Measurements from ENCODE around the gene GGA1. TPM values are rescaled to one million over a fixed set of nuclear protein-coding genes. Genes with fewer than 3 reads are reported as not detected.

GGA1 gene, protein sequence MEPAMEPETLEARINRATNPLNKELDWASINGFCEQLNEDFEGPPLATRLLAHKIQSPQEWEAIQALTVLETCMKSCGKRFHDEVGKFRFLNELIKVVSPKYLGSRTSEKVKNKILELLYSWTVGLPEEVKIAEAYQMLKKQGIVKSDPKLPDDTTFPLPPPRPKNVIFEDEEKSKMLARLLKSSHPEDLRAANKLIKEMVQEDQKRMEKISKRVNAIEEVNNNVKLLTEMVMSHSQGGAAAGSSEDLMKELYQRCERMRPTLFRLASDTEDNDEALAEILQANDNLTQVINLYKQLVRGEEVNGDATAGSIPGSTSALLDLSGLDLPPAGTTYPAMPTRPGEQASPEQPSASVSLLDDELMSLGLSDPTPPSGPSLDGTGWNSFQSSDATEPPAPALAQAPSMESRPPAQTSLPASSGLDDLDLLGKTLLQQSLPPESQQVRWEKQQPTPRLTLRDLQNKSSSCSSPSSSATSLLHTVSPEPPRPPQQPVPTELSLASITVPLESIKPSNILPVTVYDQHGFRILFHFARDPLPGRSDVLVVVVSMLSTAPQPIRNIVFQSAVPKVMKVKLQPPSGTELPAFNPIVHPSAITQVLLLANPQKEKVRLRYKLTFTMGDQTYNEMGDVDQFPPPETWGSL
- total RNA-seq = 51.7 and 57.5 TPM in 2 replicates

DNA sequence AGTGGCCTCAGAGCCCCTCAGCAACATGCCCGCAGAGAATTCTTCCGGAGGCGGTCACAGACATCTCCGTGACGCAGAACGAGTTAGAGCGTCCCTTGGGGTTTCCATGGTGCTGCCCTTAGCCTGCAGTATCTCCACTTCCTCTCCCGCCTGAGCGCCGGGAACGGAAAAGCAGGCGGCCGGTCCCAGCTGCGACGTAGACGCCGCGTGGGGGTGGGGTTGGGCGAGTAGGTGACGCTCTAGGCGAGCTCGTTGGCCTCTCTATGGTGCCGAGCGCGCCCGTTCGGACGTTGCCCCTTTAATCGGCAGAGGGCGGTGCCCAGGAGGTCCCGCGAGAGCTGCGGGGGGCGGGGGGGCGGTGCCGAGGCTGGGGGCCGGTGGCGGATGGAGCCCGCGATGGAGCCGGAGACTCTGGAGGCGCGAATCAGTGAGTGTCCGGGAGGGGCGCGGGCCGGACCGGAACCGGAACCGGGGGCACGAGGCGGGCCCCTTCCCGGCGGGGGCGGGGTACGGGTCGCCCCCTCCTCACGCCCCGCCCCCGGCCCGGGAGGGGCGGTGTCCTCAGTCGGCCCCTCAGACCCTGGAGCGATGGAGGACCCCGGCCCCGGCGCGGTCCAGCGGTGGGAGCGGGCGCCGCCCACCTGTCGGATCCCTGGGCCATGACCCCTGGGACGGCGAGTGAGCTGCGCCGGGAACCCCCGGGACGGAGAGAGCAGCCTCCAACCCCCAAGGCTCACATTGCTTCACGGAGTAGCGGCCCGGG is at the start of gene GGA1:
Gene GGA1 (plus strand): TSS at position 358 of the 763 bp plus-strand sequence. CDS start 27 bp downstream, at position 385.
- peak; percentile 90 for DNase-seq (ENCODE audit: extremely low read depth, low read depth, low spot score)

GRCh38 chr22:37559521-37559900 is 49.1 kb upstream of the GGA1 start:
- DNase-seq (ENCODE audit: extremely low read depth, low read depth, low spot score) = no peak

DNA sequence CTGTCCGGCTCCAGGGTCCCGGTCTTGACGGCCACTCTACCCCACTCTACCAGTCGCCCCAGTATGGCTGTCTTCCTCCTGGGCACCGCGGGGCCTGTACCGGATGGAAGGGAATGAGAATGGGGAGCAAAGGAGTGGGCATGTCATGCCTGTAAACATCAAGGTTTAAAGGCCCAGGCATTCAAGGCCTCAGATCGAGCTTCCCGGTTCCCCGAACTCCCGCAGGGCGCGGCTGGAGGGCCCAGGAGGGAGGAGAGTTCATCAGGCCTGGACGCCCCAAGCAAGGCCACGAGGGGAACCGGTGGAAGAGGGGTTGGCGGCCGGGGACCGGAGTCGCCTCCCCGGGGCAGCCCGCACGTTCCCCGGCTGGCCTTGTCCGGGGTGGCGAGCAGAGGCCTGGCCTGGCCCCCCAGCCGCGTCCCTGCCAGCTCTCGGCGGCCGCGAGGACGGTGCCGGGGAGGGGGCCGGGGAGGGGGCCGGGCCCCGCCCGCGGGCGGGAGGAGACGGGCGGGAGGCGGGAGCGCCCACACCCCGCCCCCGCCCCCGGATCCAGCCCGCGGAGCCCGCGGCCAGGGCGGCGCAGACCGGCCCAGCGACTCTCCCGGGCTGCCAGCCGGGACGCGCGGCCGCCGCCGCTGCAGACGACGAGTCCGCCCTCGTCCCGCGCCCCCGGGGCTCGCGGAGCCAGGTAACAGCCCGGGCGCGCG is 48.6 kb upstream of the GGA1 start, which contains the start of gene CDC42EP1:
Gene CDC42EP1 (plus strand): TSS at position 580 of the 707 bp plus-strand sequence. CDS start 5,870 bp downstream, outside the sequence.
- DNase-seq (ENCODE audit: extremely low read depth, low read depth, low spot score) = no peak

DNA sequence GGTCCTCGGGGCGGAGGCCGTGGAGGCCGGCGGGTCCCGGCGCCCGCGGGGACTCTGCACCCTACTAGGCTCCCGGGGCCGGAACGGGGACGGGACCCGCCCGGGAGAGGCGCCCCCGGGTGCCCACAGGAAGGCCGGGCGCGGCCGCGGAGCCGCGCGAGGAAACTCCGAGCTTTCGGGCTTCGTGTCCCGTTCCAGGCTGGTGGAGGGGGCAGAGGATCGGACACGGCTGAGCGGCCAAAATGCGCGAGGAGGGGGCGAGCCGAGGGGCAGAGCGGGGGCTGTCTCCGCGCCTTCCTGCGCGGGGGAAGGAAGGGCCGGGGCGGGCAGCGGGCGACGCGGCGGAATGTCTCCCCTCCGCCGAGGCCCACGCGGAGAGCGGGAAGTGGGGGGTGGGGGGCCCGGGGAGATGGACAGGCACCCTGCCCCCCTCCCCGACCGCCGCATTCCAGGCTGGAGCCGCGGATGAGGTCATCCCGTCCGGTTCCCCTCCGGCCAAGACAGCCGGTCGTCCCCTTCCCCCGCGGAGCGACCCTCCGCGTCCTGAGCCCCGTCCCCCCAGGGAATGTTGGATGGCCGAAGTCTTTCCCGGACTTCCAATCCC is 47.9 kb upstream of the GGA1 start:
- DNase-seq (ENCODE audit: extremely low read depth, low read depth, low spot score) = no peak

DNA sequence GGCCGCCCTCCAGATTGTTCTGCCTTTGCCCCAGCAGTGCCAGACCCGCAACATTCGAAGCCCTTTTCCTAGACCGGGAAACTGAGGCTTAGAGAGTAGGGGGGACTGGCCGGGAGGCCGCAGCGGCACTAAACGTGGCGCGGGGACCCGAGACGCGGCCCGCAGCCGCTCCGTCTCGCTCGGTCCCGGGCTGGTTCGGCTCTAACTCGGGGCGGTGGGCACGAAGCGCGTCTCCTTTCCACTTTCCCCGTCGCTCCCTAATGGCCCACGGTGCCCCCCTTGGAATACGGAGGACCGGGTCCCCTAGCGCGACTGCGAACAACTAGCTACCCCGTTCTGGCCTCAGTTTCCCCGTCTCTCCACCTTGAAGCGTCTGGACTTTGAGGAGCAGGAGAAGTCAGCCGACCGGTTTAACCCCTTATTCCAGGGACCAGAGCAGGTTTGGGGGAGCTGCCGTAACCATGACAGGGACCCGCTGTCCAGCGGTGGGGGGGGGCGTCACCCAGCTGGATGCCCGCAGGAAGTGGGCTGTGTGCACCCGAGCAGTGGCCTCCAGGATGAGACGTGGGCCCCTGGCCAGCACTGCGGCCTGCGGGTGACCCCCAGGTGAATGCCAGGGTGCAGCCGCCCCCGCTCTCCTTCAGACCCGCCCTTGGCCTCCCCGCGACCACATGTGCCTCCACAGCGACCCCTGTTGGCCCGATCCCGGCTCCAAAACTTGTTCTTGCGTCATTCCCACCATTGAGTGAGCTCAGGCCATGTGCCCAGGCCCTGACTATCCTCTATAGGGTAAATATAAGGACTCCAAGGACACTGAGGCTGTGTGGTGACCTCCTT is 47.2 kb upstream of the GGA1 start:
- no peak for DNase-seq (ENCODE audit: extremely low read depth, low read depth, low spot score)

- no peak for DNase-seq (ENCODE audit: extremely low read depth, low read depth, low spot score)
These were observed 46.4 kb upstream of the GGA1 start for GRCh38 chr22:37562049-37562875.

GRCh38 chr22:37563153-37564081 is 45.2 kb upstream of the GGA1 start:
- DNase-seq (ENCODE audit: extremely low read depth, low read depth, low spot score) = no peak

GRCh38 chr22:37564111-37564711 is 44.4 kb upstream of the GGA1 start:
- no peak for DNase-seq (ENCODE audit: extremely low read depth, low read depth, low spot score)

DNA sequence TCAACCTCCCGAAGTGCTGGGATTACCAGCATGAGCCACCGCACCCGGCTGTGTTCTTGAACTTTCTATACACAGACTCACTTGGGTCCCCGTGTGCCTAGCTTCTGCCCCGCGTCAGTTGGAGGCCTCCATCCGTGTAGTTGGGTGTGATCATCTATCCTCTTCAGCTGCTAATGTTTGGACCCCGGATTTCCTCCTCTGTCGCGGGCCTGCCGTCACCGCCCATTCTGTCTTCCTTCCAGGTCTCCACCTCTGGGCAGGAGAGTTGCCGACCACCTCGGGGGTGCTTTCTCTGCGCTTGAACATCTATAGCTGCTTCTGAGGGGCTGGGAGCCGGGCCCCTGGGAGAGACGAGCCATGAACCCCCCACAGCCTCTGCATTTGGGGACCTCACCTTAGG is 42.8 kb upstream of the GGA1 start:
- no peak for DNase-seq (ENCODE audit: extremely low read depth, low read depth, low spot score)

GRCh38 chr22:37566329-37566837 is 42.3 kb upstream of the GGA1 start:
- DNase-seq (ENCODE audit: extremely low read depth, low read depth, low spot score) = no peak

GRCh38 chr22:37566903-37567798 is 41.5 kb upstream of the GGA1 start:
- no peak for DNase-seq (ENCODE audit: extremely low read depth, low read depth, low spot score)

- DNase-seq (ENCODE audit: extremely low read depth, low read depth, low spot score) = no peak
These were observed 40.6 kb upstream of the GGA1 start for GRCh38 chr22:37568012-37568411.

- DNase-seq (ENCODE audit: extremely low read depth, low read depth, low spot score) = no peak
These were observed 40.1 kb upstream of the GGA1 start for GRCh38 chr22:37568448-37569008.

GRCh38 chr22:37569009-37569920 is 39.4 kb upstream of the GGA1 start:
- DNase-seq (ENCODE audit: extremely low read depth, low read depth, low spot score) = no peak

All from glomerular endothelial cell (primary cell).